Inflammatory macrophage treated with lipopolysaccharide for 1 hour (primary cell): ENCODE data around the gene MTCH1.

Experiments
- DNase-seq, 2 donors: peaks; one replicate each; pipeline ENCODE4 v3.0.0-alpha.2; 2020 to 2022

MTCH1 gene, protein sequence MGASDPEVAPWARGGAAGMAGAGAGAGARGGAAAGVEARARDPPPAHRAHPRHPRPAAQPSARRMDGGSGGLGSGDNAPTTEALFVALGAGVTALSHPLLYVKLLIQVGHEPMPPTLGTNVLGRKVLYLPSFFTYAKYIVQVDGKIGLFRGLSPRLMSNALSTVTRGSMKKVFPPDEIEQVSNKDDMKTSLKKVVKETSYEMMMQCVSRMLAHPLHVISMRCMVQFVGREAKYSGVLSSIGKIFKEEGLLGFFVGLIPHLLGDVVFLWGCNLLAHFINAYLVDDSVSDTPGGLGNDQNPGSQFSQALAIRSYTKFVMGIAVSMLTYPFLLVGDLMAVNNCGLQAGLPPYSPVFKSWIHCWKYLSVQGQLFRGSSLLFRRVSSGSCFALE

DNA sequence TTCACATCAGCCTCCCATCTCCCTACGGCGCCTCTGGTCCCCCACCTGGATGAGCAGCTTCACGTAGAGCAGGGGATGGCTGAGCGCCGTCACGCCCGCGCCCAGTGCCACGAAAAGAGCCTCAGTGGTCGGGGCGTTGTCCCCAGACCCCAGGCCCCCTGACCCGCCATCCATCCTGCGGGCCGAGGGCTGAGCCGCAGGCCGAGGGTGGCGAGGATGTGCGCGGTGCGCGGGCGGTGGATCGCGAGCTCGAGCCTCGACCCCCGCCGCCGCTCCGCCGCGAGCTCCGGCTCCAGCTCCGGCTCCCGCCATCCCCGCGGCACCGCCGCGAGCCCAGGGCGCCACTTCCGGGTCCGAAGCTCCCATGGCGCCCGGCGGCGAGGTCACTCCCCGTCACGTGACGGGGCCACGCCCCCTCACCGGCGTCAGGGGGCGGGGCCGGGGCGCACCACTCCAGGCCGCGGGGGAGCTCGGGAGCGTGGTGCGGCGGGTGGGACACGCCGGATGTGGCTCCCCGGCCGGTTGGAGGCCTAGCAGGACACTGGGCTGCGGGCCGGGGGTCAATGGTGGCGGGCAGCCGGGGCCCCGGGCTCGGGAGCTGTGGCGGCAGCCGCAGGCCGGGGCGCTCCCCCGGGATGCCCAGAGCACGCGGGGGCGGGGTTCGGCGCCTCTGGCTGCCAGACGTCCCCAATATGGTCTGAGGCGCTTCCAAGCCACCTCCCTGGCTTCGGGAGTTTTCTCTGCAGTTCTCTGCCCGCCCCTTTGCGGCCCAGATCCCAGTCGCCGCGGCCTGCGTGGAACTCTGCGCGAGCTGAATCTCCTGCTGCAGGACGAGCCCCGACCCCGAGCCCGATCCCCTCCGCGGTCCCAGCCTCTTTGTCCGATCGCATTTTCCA lies at the start of gene MTCH1:
TSS of gene MTCH1 (minus strand) at position 389 of the 896 bp plus-strand sequence. CDS start at position 366, 23 bp downstream.
- peak; percentile 83 to 91 for DNase-seq

DNA sequence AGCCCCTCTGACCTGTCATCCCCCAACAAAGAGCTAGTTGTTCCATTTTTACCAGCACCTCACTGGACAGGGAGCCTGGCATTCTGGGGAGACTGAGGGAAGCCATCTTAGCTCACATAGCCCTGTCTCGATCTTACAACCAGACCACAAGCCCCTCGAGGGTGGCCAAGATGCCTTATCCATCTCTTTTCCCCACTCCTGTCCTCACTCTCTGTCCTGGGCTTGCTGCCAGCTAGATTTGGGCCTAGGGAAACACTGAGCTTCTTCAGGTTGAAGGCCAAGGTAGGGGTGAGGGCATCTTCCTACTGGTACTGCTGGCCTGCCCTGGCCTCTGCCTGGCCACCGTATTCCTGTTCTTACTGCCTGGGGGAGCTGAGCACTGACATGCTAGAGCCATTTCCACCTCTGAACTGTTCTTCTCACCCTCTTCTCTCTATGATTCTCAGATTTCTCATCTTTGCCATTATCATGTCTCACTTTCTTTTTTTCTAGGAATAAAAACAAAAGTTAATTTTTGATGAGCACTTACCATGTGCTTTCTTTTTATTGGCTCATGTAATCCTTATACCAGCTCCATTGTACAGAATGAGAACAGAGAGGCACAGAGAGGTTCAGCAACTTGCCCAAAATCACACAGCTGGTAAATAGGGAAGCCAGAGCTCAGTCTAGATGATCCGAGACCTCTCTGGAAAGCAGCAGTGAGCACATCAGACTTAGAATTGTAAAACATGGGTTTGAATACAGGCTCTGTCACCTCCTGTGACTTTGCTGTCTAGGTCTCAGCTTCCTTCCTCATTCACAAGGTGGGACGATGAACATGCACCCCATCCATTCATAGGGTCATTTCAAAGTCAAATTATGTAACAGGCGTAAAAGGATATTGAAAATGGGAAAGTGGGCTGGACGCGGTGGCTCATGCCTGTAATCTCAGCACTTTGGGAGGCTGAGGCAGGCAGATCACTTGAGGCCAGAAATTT lies 48.1 kb upstream of the MTCH1 start:
- peak in 1 of 2 donors; percentile 74 for DNase-seq

DNA sequence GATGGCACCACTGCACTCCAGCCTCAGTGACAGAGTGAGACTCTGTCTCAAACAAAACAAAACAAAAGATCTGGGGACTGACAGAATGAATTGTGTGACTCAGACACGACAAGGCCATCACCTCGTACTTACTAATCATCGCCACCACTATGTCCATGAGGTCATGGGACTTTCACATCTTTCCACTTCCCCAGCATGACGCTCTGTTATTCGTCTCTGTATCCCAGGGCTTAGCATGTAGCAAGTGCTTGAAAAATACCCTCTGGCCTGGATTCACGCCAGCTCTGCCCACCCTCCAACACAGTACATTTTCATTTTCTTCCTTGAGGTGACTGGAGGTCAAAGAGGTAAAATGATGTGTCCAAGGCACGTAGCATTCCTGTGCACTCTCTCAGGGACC lies 47.3 kb upstream of the MTCH1 start:
- DNase-seq = peak; percentile 89 to 99

DNA sequence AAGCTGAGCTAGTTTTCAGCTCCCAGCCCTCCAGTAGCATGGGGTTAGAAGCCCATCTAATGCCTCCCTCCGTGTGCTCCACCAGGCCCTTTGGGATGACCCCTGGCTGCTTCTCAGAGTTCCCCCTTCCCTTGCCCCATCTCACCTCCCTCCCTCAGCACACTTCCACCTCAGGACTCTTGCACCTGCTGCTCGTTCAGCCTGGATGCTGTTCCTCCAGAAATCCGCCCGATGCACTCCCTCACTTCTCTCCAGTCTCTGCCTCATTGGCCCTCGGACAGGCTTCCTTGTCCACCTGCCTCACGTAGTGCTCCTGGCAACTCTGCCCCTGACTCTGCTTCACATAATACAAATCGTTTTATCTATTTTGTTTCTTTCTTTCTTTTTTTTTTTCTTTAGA lies 46.2 kb upstream of the MTCH1 start:
- DNase-seq = no peak

DNA sequence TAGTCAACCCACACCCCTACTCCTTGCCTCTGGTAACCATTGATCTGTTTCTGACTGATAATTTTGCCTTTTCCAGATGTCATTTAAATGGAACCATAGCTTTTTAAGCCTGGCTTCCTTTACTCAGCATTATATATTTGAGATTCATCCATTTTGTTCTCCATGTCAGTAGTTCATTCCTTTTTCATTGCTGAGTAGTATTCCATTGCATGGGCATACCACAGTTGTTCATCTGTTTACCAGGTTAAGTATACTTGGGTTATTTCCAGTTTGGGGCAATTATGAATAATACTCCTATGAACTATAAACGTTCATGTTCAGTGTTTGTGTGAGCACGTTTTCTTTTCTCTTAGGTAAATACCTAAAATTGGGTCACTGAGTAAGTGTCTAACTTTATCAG lies 44.6 kb upstream of the MTCH1 start:
- DNase-seq = no peak

DNA sequence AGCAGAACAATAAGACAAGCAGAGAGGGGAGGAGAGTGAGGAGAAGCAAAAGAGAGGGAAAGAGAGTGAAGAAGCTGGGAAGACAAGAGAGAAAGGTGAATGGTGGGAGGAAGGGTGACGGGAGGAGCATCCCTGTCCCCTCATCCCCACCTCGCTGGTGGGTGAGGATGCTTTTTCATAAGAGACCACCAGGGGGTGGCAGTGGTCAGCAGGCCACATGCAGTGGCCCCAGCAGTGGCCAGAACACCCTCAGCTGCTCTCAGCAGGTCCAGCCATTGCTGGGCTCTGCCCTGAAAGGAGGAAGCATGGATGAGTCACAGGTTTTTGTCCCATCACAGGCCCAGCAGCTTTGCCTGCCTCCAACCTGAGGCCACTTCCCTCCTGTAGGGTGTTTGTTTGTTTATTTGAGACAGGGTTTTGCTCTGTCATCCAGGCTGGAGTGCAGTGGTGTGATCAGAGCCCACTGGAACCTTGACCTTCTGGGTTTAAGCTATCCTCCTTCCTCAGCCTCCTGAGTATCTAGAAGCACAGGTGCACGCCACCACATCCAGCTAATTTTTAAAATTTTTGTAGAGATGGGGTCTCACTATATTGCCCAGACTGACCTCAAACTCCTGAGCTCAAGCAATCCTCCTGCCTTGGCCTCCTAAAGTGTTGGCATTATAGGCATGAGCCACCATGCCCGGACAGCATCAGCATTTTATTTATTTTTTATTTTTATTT lies 43.4 kb upstream of the MTCH1 start:
- DNase-seq = peak; percentile 91 to 98

DNA sequence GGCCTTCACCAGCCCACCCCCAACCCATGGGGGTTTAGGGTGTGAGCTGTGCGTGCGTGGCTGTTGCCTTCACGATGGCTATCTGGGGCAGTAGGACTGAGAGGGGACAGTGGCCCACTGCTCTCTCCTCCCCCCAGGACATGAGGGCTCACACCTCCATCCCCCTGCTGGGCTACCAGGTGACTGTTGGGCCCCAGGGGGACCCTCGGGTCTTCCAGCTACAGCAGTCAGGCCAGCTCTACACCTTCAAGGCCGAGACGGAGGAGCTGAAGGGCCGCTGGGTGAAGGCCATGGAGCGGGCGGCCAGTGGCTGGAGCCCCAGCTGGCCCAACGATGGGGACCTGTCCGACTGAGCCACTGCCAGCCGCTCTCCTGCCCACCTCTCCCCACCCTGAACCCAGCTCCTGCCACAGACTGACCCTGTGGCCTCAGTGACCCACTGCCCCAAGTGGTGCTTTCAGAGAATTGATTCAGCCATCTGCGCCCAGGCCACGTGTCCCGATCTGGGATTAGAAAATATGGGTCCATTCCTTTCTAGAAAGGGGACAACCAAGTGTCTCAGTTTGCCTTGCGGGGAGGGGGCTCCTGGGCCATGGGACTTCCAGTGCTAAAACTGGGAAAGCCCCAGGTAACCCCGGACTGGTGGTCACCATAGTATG lies 41.9 kb upstream of the MTCH1 start:
- no peak for DNase-seq

DNA sequence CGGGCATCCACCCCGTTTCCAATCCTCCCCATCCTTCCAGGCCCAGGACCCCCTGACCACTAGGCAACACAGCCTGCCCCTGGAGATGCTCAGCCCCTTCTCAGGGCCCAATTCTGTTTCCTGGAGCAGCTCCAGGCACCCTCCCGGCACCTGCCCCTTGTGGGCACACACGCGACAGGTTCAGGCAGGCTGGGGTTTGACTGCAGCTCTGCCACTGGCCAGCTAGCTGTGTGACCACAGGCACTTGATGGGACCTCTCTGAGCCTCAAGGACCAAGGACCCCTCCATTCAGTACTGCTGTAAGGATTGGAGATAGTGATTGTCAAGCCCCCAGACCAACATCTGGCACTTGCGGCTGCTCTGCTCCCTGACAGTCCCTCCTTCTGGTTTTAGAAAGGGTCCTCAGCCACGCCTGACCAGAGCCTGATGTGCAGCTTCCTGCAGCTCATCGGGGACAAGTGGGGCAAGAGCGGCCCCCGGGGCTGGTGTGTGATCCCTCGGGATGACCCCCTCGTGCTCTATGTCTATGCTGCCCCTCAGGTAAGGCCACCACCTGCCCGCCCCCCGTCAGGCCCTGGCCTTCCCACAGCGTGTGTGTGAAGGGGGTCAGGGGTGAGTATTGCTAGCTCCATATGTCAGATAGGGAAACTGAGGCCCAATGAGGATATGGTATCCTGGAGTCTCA lies 41.2 kb upstream of the MTCH1 start:
- DNase-seq = no peak

DNA sequence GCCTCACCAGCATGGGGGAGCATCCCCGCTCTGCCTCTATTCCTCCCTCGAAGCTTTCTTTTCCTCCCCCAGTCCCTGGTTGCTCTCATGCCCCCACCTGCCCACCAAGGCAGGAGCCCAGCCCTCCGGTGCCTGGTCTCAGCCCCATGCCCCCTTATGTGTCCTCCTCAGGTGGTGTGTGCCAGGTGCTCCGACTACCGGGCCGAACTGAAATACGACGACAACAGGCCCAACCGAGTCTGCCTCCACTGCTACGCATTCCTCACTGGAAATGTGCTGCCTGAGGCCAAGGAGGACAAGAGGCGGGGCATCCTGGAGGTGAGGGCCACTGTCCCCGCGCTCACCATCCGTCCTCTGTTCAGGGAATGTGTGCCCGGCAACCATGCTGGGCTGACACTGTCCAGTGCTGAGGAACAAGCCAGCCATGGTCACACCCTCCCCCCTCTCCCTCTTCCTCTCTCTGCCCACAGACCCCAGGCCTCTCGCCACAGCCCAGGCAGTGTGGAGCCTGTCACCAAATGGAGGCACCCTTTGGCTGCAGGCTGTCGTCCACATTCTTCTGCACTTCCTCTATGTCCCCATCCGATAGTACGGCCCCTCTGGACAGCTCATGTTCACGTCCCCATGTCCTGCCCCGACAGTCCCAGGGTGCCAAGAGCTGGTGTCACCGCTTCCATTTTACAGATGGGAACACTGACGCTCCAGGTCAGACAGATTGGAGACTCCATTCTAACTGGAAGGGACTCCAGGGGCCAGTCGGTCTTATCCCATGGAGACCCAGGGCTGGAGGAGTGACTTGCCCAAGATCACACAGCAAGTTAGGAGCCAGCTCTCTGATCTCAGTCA lies 39.8 kb upstream of the MTCH1 start:
- no peak for DNase-seq

DNA sequence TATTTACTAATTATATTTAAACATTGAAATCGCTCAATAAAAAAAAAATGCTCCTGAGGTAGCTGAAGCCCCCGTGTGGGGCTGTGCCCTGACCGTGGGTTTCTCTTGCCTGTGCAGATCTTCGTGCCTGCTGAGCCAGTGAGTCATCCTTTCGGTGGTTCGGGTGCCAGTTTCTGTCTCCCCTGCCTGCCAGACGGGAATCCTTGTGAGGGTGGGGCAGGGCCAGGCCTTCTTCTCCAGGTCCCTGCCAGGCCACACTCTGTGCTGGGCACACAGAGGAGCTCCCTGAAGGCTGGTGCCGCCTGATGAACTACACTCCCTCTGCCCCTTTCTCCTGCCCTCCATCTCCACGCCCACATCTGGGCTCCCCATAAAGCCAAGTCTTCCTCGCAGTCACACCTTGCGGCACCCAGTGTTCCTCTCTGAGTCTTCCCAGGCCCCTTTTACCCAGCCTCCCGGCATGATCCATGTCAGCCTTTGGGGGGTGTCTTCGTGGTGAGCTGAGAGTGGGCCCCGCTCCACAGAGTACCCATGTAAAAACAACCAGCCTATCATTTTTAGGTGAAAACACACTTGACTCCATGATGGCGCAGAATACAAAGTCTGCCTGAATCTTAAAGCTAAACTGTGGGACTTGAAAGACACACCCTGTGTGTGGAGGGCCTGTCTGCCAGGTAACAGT lies 38.8 kb upstream of the MTCH1 start:
- DNase-seq = no peak

DNA sequence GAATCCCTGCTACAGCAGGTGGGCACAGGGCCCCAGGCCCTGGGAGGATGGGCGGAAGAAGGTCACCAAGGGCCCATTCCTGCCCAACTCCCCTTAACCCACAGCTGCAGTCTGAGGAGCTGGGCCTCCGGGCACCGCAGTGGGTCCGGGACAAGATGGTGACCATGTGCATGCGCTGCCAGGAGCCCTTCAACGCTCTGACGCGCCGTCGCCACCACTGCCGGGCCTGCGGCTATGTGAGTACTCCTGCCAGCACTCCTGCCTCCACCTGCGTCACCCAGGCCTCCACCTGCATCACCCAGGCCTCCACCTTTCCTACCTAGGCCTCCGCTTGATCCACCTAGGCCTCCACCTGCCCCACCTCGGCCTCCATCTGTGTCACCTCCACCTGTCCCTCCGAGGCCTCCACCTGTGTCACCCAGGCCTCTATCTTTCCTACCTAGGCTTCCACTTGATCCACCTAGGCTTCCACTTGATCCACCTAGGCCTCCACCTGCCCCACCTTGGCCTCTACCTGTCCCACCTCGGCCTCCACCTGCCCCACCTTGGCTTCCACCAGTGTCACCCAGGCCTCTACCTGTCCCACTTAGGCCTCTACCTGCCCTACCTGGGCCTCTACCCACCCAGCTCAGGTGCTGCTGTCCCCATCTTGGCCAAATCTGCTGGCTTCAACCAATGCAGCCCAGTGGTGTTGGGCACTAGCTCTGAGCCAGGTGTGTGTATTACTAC lies 36.3 kb upstream of the MTCH1 start:
- no peak for DNase-seq

DNA sequence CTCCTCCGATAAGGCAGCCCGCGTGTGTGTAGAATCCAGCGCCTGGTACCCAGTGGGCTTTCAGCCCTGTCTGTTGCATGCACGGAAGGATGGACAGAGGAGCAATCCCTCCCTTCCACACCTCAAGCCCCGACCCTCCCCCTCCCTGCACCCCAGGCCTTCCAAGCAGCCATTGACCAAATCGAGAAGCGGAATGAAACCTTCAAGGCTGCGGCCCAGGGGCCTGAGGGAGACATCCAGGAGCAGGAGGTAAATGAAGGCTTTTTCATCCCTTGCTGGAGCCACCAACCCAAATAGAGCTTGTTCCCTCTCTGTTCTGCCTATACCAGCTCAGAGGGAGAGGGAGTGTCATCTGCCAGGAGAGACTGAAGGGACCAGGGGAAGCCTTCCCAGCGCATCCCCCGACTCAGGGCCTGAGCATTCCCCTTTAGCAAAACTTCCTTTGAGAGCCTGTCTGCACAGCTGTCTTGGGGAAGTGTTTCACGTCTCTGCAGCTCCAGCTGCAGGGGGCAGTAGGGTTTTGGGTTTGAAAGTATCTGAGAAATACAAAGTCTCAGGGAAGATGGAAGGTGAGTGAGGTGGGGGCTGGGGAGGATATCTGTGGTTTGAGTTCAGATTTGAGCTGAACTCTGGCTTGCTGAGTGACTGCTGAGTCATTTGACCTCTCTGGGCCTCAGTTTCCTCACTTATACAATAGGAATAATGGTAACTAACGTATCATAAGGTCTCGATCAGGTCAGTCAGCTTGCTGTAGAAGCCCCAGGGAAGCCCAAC lies 35.5 kb upstream of the MTCH1 start:
- no peak for DNase-seq

DNA sequence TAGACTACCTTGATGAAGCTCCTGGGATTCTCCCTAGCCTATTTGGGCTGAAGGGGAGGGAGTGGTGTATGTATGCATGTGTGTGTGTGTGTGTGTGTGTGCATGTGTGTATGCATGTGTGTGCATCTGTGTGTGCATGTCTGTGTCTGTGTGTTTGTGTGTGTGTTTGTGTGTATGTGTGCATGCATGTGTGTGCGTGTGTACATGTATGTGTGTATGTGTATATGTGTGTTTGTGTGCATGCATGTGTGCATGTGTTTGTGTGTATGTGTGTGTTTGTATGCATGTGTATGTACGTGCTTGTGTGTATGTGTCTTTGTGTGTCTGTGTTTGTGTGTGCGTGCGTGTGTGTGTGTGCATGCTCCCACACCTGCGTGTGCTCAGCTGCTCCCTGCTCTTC lies 34.8 kb upstream of the MTCH1 start:
- no peak for DNase-seq

DNA sequence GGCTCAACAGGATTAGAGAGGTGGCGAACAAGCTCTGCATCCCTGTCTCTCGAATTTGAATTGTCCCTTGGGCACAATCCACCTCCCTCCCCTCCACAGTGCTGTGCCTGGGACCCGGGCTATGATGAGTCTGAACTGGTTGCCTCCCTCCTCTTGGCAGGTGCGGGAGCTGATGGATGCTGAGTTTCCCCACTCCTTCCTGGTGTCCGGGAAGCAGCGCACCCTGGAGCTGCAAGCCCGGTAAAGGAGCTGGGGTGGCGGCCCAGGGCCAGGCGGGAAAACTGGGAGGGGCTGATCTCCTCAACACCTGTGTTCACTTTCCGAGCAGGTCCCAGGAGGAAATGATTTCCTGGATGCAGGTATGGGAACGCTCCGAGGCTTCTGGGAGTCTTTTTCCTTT lies 34.4 kb upstream of the MTCH1 start:
- no peak for DNase-seq

DNA sequence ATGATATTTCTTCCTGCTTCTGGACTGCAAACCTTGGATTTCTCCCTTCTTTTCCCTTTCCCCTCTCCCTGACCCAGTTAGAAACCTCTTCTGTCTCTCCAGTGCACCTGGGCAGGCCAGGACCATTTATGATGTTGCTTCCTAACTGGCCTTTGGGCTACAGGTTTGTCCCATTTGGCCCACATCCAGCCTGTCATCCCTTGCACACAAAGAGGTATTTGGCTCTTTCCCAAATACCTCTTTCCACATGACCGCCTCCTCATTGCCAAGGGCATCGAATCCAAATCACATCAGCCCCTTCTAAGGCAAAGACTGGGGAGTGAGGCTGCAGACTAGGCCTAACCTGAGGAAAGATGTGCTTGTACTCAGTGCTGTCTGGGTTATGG lies 33.1 kb upstream of the MTCH1 start:
- no peak for DNase-seq

DNA sequence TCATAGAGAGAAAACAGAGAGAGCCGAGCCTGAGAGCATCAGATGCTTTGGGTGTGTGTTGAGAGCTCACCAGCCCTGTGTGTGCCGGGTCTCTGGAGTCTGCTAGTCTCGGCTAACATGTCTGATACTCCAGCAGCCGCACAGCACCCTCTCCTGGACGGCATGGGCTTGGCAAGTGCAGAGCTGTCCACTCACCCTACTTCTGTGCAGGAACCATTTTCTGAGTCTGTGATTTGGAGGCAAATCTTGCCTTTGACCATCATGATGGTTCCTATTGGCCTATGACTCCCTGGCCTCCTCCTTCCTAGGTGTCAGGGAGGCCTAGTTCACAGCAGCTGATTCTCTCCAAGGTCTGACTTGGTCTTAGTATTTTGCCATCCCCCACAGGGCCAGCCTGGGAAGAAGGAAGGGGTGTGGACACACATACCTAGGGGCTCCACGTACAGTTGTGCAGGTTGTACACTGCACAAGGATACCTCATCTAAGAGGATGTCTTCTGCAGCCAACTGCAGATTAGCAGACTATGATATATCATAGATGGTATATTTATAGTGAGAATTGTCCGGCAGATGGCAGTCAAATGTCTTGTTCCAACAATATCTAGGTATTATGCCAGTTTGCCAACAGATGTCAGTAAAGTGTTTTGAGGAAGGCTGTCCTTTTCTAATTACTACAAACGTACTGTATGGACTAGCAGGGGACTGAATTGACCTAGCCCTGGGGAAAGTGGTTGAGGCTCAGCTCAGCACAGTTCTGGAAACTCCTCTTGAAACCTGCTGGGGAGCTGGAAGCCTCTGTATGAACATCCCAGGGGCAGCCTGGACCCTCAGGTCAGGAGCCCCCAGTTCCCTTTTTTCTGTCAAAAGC lies 32.4 kb upstream of the MTCH1 start:
- peak; percentile 75 to 90 for DNase-seq
